PC-3 (cell line): ENCODE measurements around the gene DMRT3. TPM values are rescaled to one million over a fixed set of nuclear protein-coding genes. Genes with fewer than 3 reads are reported as not detected.

Source experiments
- ATAC-seq: fragments of 200-7000 bp; cut with Tn5 transposase; 2 replicates; pipeline ENCODE4 v1.9.1; 2020; ENCODE audit warnings: mild to moderate bottlenecking, moderate library complexity
- BruUV-seq: library from RNA; stranded (reverse); fragments of 400-500 nt; replicated peaks from 2 replicates; lab custom pipeline; 2021; lab: Mats Ljungman, UMichigan
- CTCF ChIA-PET: fragments of 300-600 bp; sonication (Branson Sonifier 250); formaldehyde crosslinking; loops from one replicate; lab custom pipeline; 2022; ENCODE audit warnings: antibody characterized with exemption; lab: Charles Lee
- POLR2A ChIA-PET: fragments of 300-600 bp; sonication (Branson Sonifier 250); formaldehyde crosslinking; loops from one replicate; lab custom pipeline; 2022; ENCODE audit warnings: antibody characterized with exemption; ENCODE audit not compliant: unreplicated experiment; lab: Charles Lee
- DNase-seq: peaks from one replicate; pipeline ENCODE4 v3.0.0-alpha.2; 2015
- H2AFZ ChIP-seq: fragments of 300-600 bp; sonication (generic); 2 replicates; pipeline ENCODE4 v1.6.0; 2016; ENCODE audit warnings: antibody characterized with exemption, low read length
- H3F3A ChIP-seq: fragments of 300-600 bp; sonication (generic); one replicate; pipeline ENCODE4 v1.6.0; 2017; ENCODE audit warnings: antibody characterized with exemption, low read length, control low read depth, mild to moderate bottlenecking; ENCODE audit not compliant: unreplicated experiment
- H3K27ac ChIP-seq: fragments of 300-600 bp; sonication (generic); 2 replicates; pipeline ENCODE4 v1.5.1; 2016; ENCODE audit warnings: mild to moderate bottlenecking, low read length
- H3K27me3 ChIP-seq: fragments of 300-600 bp; sonication (generic); 2 replicates; pipeline ENCODE4 v1.6.1; 2016; ENCODE audit warnings: low read length, mixed read lengths
- H3K36me3 ChIP-seq: fragments of 300-600 bp; sonication (generic); 2 replicates; pipeline ENCODE4 v1.6.1; 2016; ENCODE audit warnings: low read depth, mixed run types, low read length, mixed read lengths
- H3K4me1 ChIP-seq: fragments of 300-600 bp; sonication (generic); 2 replicates; pipeline ENCODE4 v1.5.1; 2016; ENCODE audit warnings: low read length; ENCODE audit not compliant: insufficient read depth
- H3K4me2 ChIP-seq: fragments of 300-600 bp; sonication (generic); 2 replicates; pipeline ENCODE4 v1.6.0; 2016; ENCODE audit warnings: low read length
- H3K4me3 ChIP-seq: fragments of 300-600 bp; sonication (generic); 2 replicates; pipeline ENCODE4 v1.5.1; 2016; ENCODE audit warnings: mild to moderate bottlenecking, low read length, mixed read lengths
- H3K79me2 ChIP-seq: fragments of 300-600 bp; sonication (generic); 2 replicates; pipeline ENCODE4 v1.6.1; 2017; ENCODE audit warnings: low read length, mixed read lengths
- H3K9ac ChIP-seq: fragments of 300-600 bp; sonication (generic); 2 replicates; pipeline ENCODE4 v1.6.0; 2016; ENCODE audit warnings: mild to moderate bottlenecking, low read length
- H3K9me2 ChIP-seq: fragments of 300-600 bp; sonication (generic); replicated peaks from 2 replicates; pipeline ENCODE4 v1.6.1; 2016; ENCODE audit warnings: mixed run types, low read length, mixed read lengths
- H3K9me3 ChIP-seq: fragments of 300-600 bp; sonication (generic); 2 replicates; pipeline ENCODE4 v1.6.1; 2016; ENCODE audit warnings: low read length, mixed read lengths
- H4K20me1 ChIP-seq: fragments of 300-600 bp; sonication (generic); 2 replicates; pipeline ENCODE4 v1.6.1; 2016; ENCODE audit warnings: low read length, mixed read lengths
- CTCF ChIP-seq: fragments of 300-600 bp; sonication (generic); conservative IDR thresholded peaks from 2 replicates; pipeline ENCODE4 v1.5.1; 2017; ENCODE audit warnings: antibody characterized with exemption, low read depth, mild to moderate bottlenecking, low read length
- EZH2 ChIP-seq: fragments of 300-600 bp; sonication (generic); IDR thresholded peaks from one replicate; pipeline ENCODE4 v1.6.1; 2017; ENCODE audit warnings: antibody characterized with exemption, mild to moderate bottlenecking, low read length; ENCODE audit not compliant: unreplicated experiment
- EZH2phosphoT487 ChIP-seq: fragments of 300-600 bp; sonication (generic); IDR thresholded peaks from 2 replicates; pipeline ENCODE4 v1.6.1; 2018; ENCODE audit warnings: mild to moderate bottlenecking, antibody characterized with exemption, low read length, borderline replicate concordance
- intact Hi-C: fragments of 100-400 bp; cut with micrococcal nuclease; formaldehyde crosslinking; loops from 2 replicates; pipeline ENCODE4 v1.9.0; 2023
- total RNA-seq: library from RNA; depleted of rRNA; stranded (reverse); fragments of >200 nt; gene quantifications from 2 replicates; pipeline ENCODE4 v1.2.3, GENCODE V29; 2014

Gene DMRT3
- total RNA-seq, 1 experiment from 2014 or later, result not detected

- POLR2A ChIA-PET, result no interaction called here
- H3K9ac ChIP-seq, result no peak overlapping the region
- H4K20me1 ChIP-seq, result no peaks in the 10 kb centered on the region
- CTCF ChIA-PET, result no interaction called here
- H3K4me3 ChIP-seq, result no peak overlapping the region
- peaks cover 51% of the 10 kb centered on the region for H3K27me3 ChIP-seq
- DNase-seq (no peak), ATAC-seq (no peak)
- H3K9me3 ChIP-seq, result no peaks in the 10 kb centered on the region
- no TSS peak for BruUV-seq
- no peak for TF ChIP-seq EZH2phosphoT487
- TF ChIP-seq CTCF, result no peak
- no peaks in the 10 kb centered on the region for H3K4me1 ChIP-seq
- no peaks in the 10 kb centered on the region for H3K79me2 ChIP-seq
- H3F3A ChIP-seq, result no peaks in the 10 kb centered on the region
- intact Hi-C loops, result no loop called here
- no peak overlapping the region for H3K27ac ChIP-seq
- H3K9me2 ChIP-seq, result no peaks in the 10 kb centered on the region
- H3K4me2 ChIP-seq, result no peak overlapping the region
- H3K36me3 ChIP-seq, result no peaks in the 10 kb centered on the region
- H2AFZ ChIP-seq, result no peak overlapping the region
Observed at GRCh38 chr9:948497-948896, 28.0 kb upstream of the DMRT3 start.

- H3K4me3 ChIP-seq, result no peak overlapping the region
- H4K20me1 ChIP-seq, result no peaks in the 10 kb centered on the region
- no peak for TF ChIP-seq EZH2
- TF ChIP-seq CTCF, result no peak
- no peak for TF ChIP-seq EZH2phosphoT487
- ChIA-PET POLR2A (no interaction called here), CTCF (no interaction called here)
- no peaks in the 10 kb centered on the region for H3K36me3 ChIP-seq
- H3K27me3 ChIP-seq, result peaks cover 55% of the 10 kb centered on the region
- intact Hi-C loops, result no loop called here
- no peaks in the 10 kb centered on the region for H3K9me3 ChIP-seq
- no peak overlapping the region for H2AFZ ChIP-seq
- H3K9ac ChIP-seq, result no peak overlapping the region
- no peaks in the 10 kb centered on the region for H3K9me2 ChIP-seq
- no peaks in the 10 kb centered on the region for H3F3A ChIP-seq
- no peak for DNase-seq
- no peak overlapping the region for H3K27ac ChIP-seq
- no peak for ATAC-seq
- no TSS peak for BruUV-seq
- H3K4me2 ChIP-seq, result no peak overlapping the region
- H3K79me2 ChIP-seq, result no peaks in the 10 kb centered on the region
- no peaks in the 10 kb centered on the region for H3K4me1 ChIP-seq
Observed at GRCh38 chr9:950139-950538, 26.3 kb upstream of the DMRT3 start.

GRCh38 chr9:952546-952945 lies 23.9 kb upstream of the DMRT3 start:
- H3F3A ChIP-seq, result no peaks in the 10 kb centered on the region
- TF ChIP-seq EZH2phosphoT487, result no peak
- no peak for TF ChIP-seq CTCF
- TF ChIP-seq EZH2, result no peak
- no peaks in the 10 kb centered on the region for H3K36me3 ChIP-seq
- no peak overlapping the region for H3K27ac ChIP-seq
- no peaks in the 10 kb centered on the region for H4K20me1 ChIP-seq
- no peaks in the 10 kb centered on the region for H3K9me2 ChIP-seq
- BruUV-seq, result no TSS peak
- H3K79me2 ChIP-seq, result no peaks in the 10 kb centered on the region
- H2AFZ ChIP-seq, result no peak overlapping the region
- no peaks in the 10 kb centered on the region for H3K9me3 ChIP-seq
- no peak overlapping the region for H3K4me3 ChIP-seq
- peaks cover 70% of the 10 kb centered on the region for H3K27me3 ChIP-seq
- no peak overlapping the region for H3K9ac ChIP-seq
- no peak for ATAC-seq
- H3K4me2 ChIP-seq, result no peak overlapping the region
- POLR2A ChIA-PET, result no interaction called here
- DNase-seq, result no peak
- CTCF ChIA-PET, result no interaction called here
- intact Hi-C loops, result no loop called here
- no peaks in the 10 kb centered on the region for H3K4me1 ChIP-seq
